NB4 (cell line): ENCODE results near the gene ZNF728.
"Not testable (repeated sequence)": the region's sequence is repeated elsewhere in the genome, so short reads cannot be mapped to it uniquely, and the experiment has no call there.

ENCODE experiments used
- CTCF ChIP-seq: IDR thresholded peaks from one replicate; pipeline ENCODE4 v1.5.1; 2012; ENCODE audit warnings: low read depth, low read length
- MAX ChIP-seq: IDR thresholded peaks from 2 replicates; pipeline ENCODE4 v1.6.1; 2011; ENCODE audit warnings: low read depth, low read length

GRCh38 chr19:22975546-22976136 lies 27.3 kb downstream of the ZNF728 start:
- TF ChIP-seq CTCF, MAX: not testable (repeated sequence)
